Middle frontal gyrus (tissue), 1 donor: ENCODE data around the gene GOLGA8M.
"Not testable (repeated sequence)": the region's sequence is repeated elsewhere in the genome, so short reads cannot be mapped to it uniquely, and the experiment has no call there.

ENCODE experiments used
- DNase-seq: peaks from one replicate; pipeline ENCODE4 v3.0.0-alpha.2; 2015; ENCODE audit warnings: low spot score; ENCODE audit errors: extremely low spot score

GOLGA8M gene

GRCh38 chr15:28663717-28664116, 48.5 kb downstream of the GOLGA8M start:
- not testable (repeated sequence) for DNase-seq

- not testable (repeated sequence) for DNase-seq
These were observed 51.5 kb downstream of the GOLGA8M start for GRCh38 chr15:28660750-28661149.

- not testable (repeated sequence) for DNase-seq
These were observed 56.2 kb downstream of the GOLGA8M start for GRCh38 chr15:28656018-28656360.

GRCh38 chr15:28655329-28656017, 56.7 kb downstream of the GOLGA8M start:
- not testable (repeated sequence) for DNase-seq

GRCh38 chr15:28654194-28654593, 58.0 kb downstream of the GOLGA8M start:
- DNase-seq, result not testable (repeated sequence)

GRCh38 chr15:28652538-28652937, 59.7 kb downstream of the GOLGA8M start:
- not testable (repeated sequence) for DNase-seq
